OCI-LY1 (cell line): ENCODE measurements around the gene SLC25A21.

ENCODE experiments used
- CTCF ChIP-seq: fragments of 200-600 bp; sonication (generic), shearing (Covaris generic); IDR thresholded peaks from 2 replicates; pipeline ENCODE4 v1.5.1; 2017; ENCODE audit warnings: mild to moderate bottlenecking, antibody characterized with exemption, low read length, moderate library complexity, mixed read lengths
- EZH2 ChIP-seq: fragments of 200-600 bp; sonication (generic), shearing (Covaris generic); IDR thresholded peaks from 2 replicates; pipeline ENCODE4 v1.8.0; 2017; ENCODE audit warnings: borderline replicate concordance, mixed run types, mild to moderate bottlenecking, antibody characterized with exemption, low read length, moderate library complexity, mixed read lengths

- TF ChIP-seq CTCF (no peak), EZH2 (no peak)
Observed at GRCh38 chr14:37087520-37087919, 84.9 kb downstream of the SLC25A21 start.
